GM23338 (cell line): ENCODE results near the gene UBE2R2. TPM values are rescaled to one million over a fixed set of nuclear protein-coding genes. Genes with fewer than 3 reads are reported as not detected.
A peak's percentile ranks its signal among the peaks of the same experiment; 100 is the strongest.

ENCODE experiments used
- ATAC-seq: fragments of 200-7000 bp; cut with Tn5 transposase; 3 replicates; pipeline ENCODE4 v1.9.1; 2020
- DNase-seq: peaks from one replicate; pipeline ENCODE4 v3.0.0-alpha.2; 2015; ENCODE audit warnings: low spot score
- H2AFZ ChIP-seq: fragments of 200-600 bp; sonication (generic); 2 replicates; pipeline ENCODE4 v1.8.0; 2016; ENCODE audit warnings: antibody characterized with exemption, mild to moderate bottlenecking, moderate library complexity
- H3F3A ChIP-seq: fragments of 200-600 bp; sonication (generic); replicated peaks from 2 replicates; pipeline ENCODE4 v1.8.0; 2017; ENCODE audit warnings: antibody characterized with exemption, mixed run types, low read depth
- H3K27ac ChIP-seq: fragments of 200-600 bp; sonication (generic); 2 replicates; pipeline ENCODE4 v1.6.1; 2016; ENCODE audit warnings: low read depth
- H3K27me3 ChIP-seq: fragments of 200-600 bp; sonication (generic); 2 replicates; pipeline ENCODE4 v1.8.0; 2016; ENCODE audit warnings: mild to moderate bottlenecking, mixed run types, moderate library complexity; ENCODE audit not compliant: insufficient read depth
- H3K36me3 ChIP-seq: fragments of 200-600 bp; sonication (generic); 2 replicates; pipeline ENCODE4 v1.8.0; 2016; ENCODE audit warnings: mild to moderate bottlenecking; ENCODE audit not compliant: insufficient read depth
- H3K4me1 ChIP-seq: fragments of 200-600 bp; sonication (generic); 2 replicates; pipeline ENCODE4 v1.8.0; 2016; ENCODE audit warnings: mild to moderate bottlenecking, moderate library complexity; ENCODE audit not compliant: insufficient read depth
- H3K4me2 ChIP-seq: fragments of 200-600 bp; sonication (generic); 2 replicates; pipeline ENCODE4 v1.7.1; 2017; ENCODE audit warnings: mixed run types
- H3K4me3 ChIP-seq: fragments of 200-600 bp; sonication (generic); 2 replicates; pipeline ENCODE4 v1.6.1; 2016; ENCODE audit warnings: mixed run types
- H3K79me2 ChIP-seq: fragments of 200-600 bp; sonication (generic); replicated peaks from 2 replicates; pipeline ENCODE4 v1.8.0; 2017; ENCODE audit warnings: mild to moderate bottlenecking; ENCODE audit not compliant: insufficient read depth
- H3K9me2 ChIP-seq: fragments of 200-600 bp; sonication (generic); 2 replicates; pipeline ENCODE4 v1.8.0; 2017; ENCODE audit not compliant: insufficient read depth
- H4K20me1 ChIP-seq: fragments of 200-600 bp; sonication (generic); replicated peaks from 2 replicates; pipeline ENCODE4 v1.8.0; 2017; ENCODE audit warnings: mild to moderate bottlenecking; ENCODE audit not compliant: insufficient read depth
- H3K27ac Mint-ChIP-seq: 2 replicates; pipeline ENCODE4 v1.8.0; 2020; ENCODE audit warnings: inconsistent platforms, mild to moderate bottlenecking, moderate library complexity, mixed read lengths
- H3K27me3 Mint-ChIP-seq: 3 replicates; pipeline ENCODE4 v1.8.0; 2022; ENCODE audit warnings: low read depth, mild to moderate bottlenecking, moderate library complexity, mixed read lengths, inconsistent platforms; ENCODE audit not compliant: insufficient read depth, poor library complexity
- H3K36me3 Mint-ChIP-seq: 3 replicates; pipeline ENCODE4 v1.8.0; 2021; ENCODE audit warnings: low read depth, mild to moderate bottlenecking, inconsistent platforms, moderate library complexity, mixed read lengths
- H3K4me1 Mint-ChIP-seq: 3 replicates; pipeline ENCODE4 v1.8.0; 2020; ENCODE audit warnings: mild to moderate bottlenecking, inconsistent platforms, mixed read lengths
- H3K4me3 Mint-ChIP-seq: 3 replicates; pipeline ENCODE4 v1.8.0; 2021; ENCODE audit warnings: moderate library complexity, mild to moderate bottlenecking, inconsistent platforms, mixed read lengths
- H3K9me3 Mint-ChIP-seq: 3 replicates; pipeline ENCODE4 v1.8.0; 2020; ENCODE audit warnings: moderate library complexity, mild to moderate bottlenecking, inconsistent platforms, mixed read lengths
- CREB1 ChIP-seq: fragments of 250-450 bp; sonication (Bioruptor Pico); IDR thresholded peaks from 2 replicates; pipeline ENCODE4 v1.5.0; 2020; ENCODE audit warnings: low read depth, mild to moderate bottlenecking, moderate library complexity
- CTCF ChIP-seq, 2 experiments: fragments of 200-600 bp in 1 of 2; sonication (generic) in 1 of 2; conservative IDR thresholded peaks; 2 replicates each; pipeline versions ENCODE4 v1.5.1 to v1.6.1; 2016 to 2017; ENCODE audit warnings: antibody characterized with exemption in 2 of 2, low read depth in 2 of 2, mild to moderate bottlenecking in 2 of 2, moderate library complexity in 1 of 2
- EZH2 ChIP-seq: fragments of 200-600 bp; sonication (generic); IDR thresholded peaks from one replicate; pipeline ENCODE4 v1.8.0; 2017; ENCODE audit warnings: antibody characterized with exemption, mild to moderate bottlenecking, low read depth; ENCODE audit not compliant: unreplicated experiment
- JUNB ChIP-seq: IDR thresholded peaks from one replicate; pipeline ENCODE4 v1.6.1; 2016; ENCODE audit warnings: antibody characterized with exemption; ENCODE audit not compliant: unreplicated experiment
- STAT1 ChIP-seq: IDR thresholded peaks from one replicate; pipeline ENCODE4 v1.6.1; 2016; ENCODE audit warnings: antibody characterized with exemption; ENCODE audit not compliant: unreplicated experiment
- ZNF114 ChIP-seq: fragments of 250-450 bp; sonication (Bioruptor Pico); IDR thresholded peaks from 2 replicates; pipeline ENCODE4 v1.5.0; 2020; ENCODE audit warnings: mild to moderate bottlenecking, moderate library complexity
- polyA plus RNA-seq: library from polyadenylated mRNA; unstranded; fragments of >200 nt; fragmentation: Nextera tagmentation; extraction: Ambion mirVana; gene quantifications from 2 replicates; pipeline ENCODE4 v1.2.1, GENCODE V29; 2016
- total RNA-seq: library from RNA; depleted of rRNA; stranded (reverse); fragments of >200 nt; shearing (Covaris generic); gene quantifications from 2 replicates; pipeline ENCODE4 v1.2.3, GENCODE V29; 2014

The UBE2R2 gene
- total and polyA plus RNA-seq, 2 experiments from 2014 or later, result 23.4 to 32.5 TPM

DNA sequence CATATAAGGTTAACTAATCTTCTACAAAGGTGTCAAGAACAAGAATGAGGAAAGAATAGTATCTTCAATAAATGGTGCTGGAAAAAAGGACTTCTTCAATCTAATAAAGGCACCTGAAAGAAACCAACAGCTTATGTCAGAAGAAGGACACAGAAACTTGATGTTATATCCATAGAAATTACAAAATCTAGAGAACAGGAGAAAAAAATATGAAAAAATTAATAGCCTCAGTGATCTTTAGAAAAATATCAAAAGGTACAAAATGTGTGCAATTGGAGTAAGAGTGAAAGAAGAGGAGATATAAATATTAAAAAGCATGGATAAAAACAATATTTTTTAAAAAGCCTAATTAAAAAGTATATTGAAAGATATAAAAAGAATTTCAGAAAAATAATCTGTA, 40.4 kb upstream of the UBE2R2 start:
- Mint-ChIP-seq H3K36me3 (no peaks in the 10 kb centered on the region), H3K4me3 (no peak overlapping the region), H3K9me3 (no peaks in the 10 kb centered on the region), H3K4me1 (peaks cover 2% of the 10 kb centered on the region; the same call in 2 of the 3 replicates), H3K27ac (no peak overlapping the region), H3K27me3 (peaks cover 1% of the 10 kb centered on the region)
- H3K27ac ChIP-seq, result no peak overlapping the region
- H3K9me2 ChIP-seq, result no peaks in the 10 kb centered on the region
- H2AFZ ChIP-seq, result no peak overlapping the region
- H3K79me2 ChIP-seq, result no peaks in the 10 kb centered on the region
- ATAC-seq (no peak), DNase-seq (no peak)
- H4K20me1 ChIP-seq, result no peaks in the 10 kb centered on the region
- no peaks in the 10 kb centered on the region for H3F3A ChIP-seq
- no peaks in the 10 kb centered on the region for H3K36me3 ChIP-seq
- no peak overlapping the region for H3K4me2 ChIP-seq
- no peaks in the 10 kb centered on the region for H3K27me3 ChIP-seq
- no peaks in the 10 kb centered on the region; the same call in 1 of the 2 replicates for H3K4me1 ChIP-seq
- H3K4me3 ChIP-seq, result no peak overlapping the region
- TF ChIP-seq CREB1, result no peak
- TF ChIP-seq ZNF114, result no peak

DNA sequence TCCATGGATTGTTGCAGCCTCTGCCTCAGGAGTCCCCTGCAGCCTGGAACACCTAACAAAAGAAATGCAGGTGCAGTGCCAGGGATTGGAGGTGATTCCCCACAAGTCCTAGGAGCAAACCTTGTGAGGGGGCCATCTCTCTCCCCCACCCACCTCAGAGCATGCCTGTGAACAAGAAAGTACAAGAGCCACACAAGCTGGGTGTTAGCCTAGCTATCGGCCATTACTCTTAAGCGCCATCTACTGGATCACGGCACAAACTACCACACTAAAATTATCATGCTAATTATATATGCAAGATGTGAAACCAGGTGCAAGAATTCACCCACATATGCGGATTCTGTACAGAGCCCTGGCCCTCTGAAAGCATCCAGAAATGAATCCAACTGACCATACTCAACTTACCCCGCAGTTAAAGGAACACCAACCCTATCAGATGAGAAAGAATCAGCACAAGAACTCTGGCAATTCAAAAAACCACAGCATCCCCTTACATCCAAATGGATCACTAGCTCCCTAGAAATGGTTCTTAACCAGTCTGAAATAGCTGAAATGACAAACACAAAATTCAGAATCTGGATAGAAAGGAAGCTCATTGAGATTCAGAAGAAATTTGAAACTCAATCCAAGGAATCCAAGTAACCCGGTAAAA, 38.1 kb upstream of the UBE2R2 start:
- no peaks in the 10 kb centered on the region for H3K36me3 ChIP-seq
- Mint-ChIP-seq H3K9me3 (no peaks in the 10 kb centered on the region), H3K4me1 (peaks cover 2% of the 10 kb centered on the region; the same call in 2 of the 3 replicates), H3K4me3 (no peak overlapping the region), H3K27ac (no peak overlapping the region), H3K36me3 (no peaks in the 10 kb centered on the region), H3K27me3 (no peaks in the 10 kb centered on the region)
- H4K20me1 ChIP-seq, result no peaks in the 10 kb centered on the region
- ATAC-seq, result peak; percentile 96
- H2AFZ ChIP-seq, result no peak overlapping the region
- no peak overlapping the region for H3K4me3 ChIP-seq
- no peaks in the 10 kb centered on the region for H3K79me2 ChIP-seq
- peak; percentile 80 for DNase-seq
- H3K4me1 ChIP-seq, result no peaks in the 10 kb centered on the region; the same call in 1 of the 2 replicates
- no peaks in the 10 kb centered on the region for H3K9me2 ChIP-seq
- TF ChIP-seq JUNB, result no peak
- peak; percentile 78 to 86 for TF ChIP-seq CTCF (conservative IDR thresholded peaks at IDR 0.05; ENCODE audit: low read depth in 2 of 2)
- TF ChIP-seq STAT1, result no peak
- no peak for TF ChIP-seq CREB1
- H3F3A ChIP-seq, result no peaks in the 10 kb centered on the region
- H3K27ac ChIP-seq, result no peak overlapping the region
- no peaks in the 10 kb centered on the region for H3K27me3 ChIP-seq
- no peak overlapping the region for H3K4me2 ChIP-seq

DNA sequence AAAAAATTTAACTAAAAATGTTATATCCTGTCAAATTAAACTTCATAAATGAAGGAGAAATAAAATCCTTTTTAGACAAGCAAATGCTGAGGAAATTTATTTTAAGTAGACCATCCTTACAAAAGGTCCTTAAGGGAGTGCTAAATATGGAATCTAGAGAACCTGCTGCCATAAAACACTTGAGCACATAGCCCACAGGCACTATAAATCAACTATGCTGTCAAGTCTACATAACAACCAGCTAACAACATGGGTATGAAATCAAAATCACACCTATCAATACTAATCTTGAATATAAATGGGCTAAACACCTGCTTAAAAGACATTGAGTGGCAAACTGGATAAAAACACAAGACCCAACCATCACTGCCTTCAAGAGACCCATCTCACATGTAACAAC, 36.7 kb upstream of the UBE2R2 start:
- Histone ChIP-seq H3K27ac (no peak overlapping the region), H3K4me1 (no peaks in the 10 kb centered on the region; the same call in 1 of the 2 replicates), H3K36me3 (no peaks in the 10 kb centered on the region), H3K4me3 (no peak overlapping the region), H3K4me2 (no peak overlapping the region), H3K79me2 (no peaks in the 10 kb centered on the region), H4K20me1 (no peaks in the 10 kb centered on the region), H2AFZ (no peak overlapping the region), H3F3A (no peaks in the 10 kb centered on the region), H3K9me2 (no peaks in the 10 kb centered on the region), H3K27me3 (no peaks in the 10 kb centered on the region)
- H3K36me3 Mint-ChIP-seq, result no peaks in the 10 kb centered on the region
- no peak for DNase-seq
- H3K27me3 Mint-ChIP-seq, result no peaks in the 10 kb centered on the region
- no peaks in the 10 kb centered on the region for H3K9me3 Mint-ChIP-seq
- TF ChIP-seq STAT1, result no peak
- TF ChIP-seq CTCF (conservative IDR thresholded peaks at IDR 0.05; ENCODE audit: low read depth in 2 of 2), result no peak
- TF ChIP-seq EZH2, result no peak
- no peak for TF ChIP-seq JUNB
- no peak for ATAC-seq
- H3K4me1 Mint-ChIP-seq, result peaks cover 2% of the 10 kb centered on the region; the same call in 2 of the 3 replicates
- no peak overlapping the region for H3K4me3 Mint-ChIP-seq
- no peak overlapping the region for H3K27ac Mint-ChIP-seq
